Right cardiac atrium (tissue), 5 donors: Measurements from ENCODE around the gene NGFR. TPM values are rescaled to one million over a fixed set of nuclear protein-coding genes. Genes with fewer than 3 reads are reported as not detected.

Source experiments
- ATAC-seq, 2 donors: fragments of 200-7000 bp; cut with Tn5 transposase; one replicate each; pipeline versions ENCODE4 v1.8.0 to v1.9.1; 2020; ENCODE audit warnings: moderate library complexity in 2 of 2, mild to moderate bottlenecking in 1 of 2
- DNase-seq, 3 donors: peaks; one replicate each; pipeline ENCODE4 v3.0.0-alpha.2; 2020
- H3K27ac ChIP-seq: one replicate; pipeline ENCODE4 v1.5.1; 2013; ENCODE audit warnings: mild to moderate bottlenecking, low read length, control low read depth, moderate library complexity
- H3K27me3 ChIP-seq: one replicate; pipeline ENCODE4 v1.6.1; 2013; ENCODE audit not compliant: control insufficient read depth, insufficient read depth
- H3K4me1 ChIP-seq: one replicate; pipeline ENCODE4 v1.6.1; 2013; ENCODE audit warnings: low read length; ENCODE audit not compliant: control insufficient read depth, insufficient read depth
- H3K4me3 ChIP-seq: one replicate; pipeline ENCODE4 v1.5.1; 2013; ENCODE audit warnings: low read length, control low read depth
- H3K9me3 ChIP-seq: one replicate; pipeline ENCODE4 v1.6.1; 2013; ENCODE audit warnings: low read length; ENCODE audit not compliant: control insufficient read depth
- WGBS: extraction: QIAGEN DNeasy Blood & Tissue Kit; methylation state at CpG from one replicate; pipeline ENCODE4 v1.1.7; 2013; 5-methylcytosine and 5-hydroxymethylcytosine counted together
- intact Hi-C, 4 donors: fragments of 100-400 bp; cut with DNase I; formaldehyde crosslinking; loops; one replicate each; pipeline versions ENCODE4 v1.11.0 to v1.14.0; 2022 to 2023
- polyA plus RNA-seq: library from polyadenylated mRNA; stranded (reverse); fragments of 200-250 nt; gene quantifications from one replicate; pipeline ENCODE4 v1.2.3, GENCODE V29; 2013
- total RNA-seq, 4 donors: library from RNA; stranded (reverse); fragmentation: NEBNext Ultra II Directional; extraction: Animal tissue kit (Norgen Biotek cat#: 25700); gene quantifications; one replicate each; pipeline ENCODE4 v1.2.1, GENCODE V29; 2021
- donor health status: healthy with polysubstance abuse.
- donor health status: DM: no; HTN: yes; CAD: no.
- donor health status: DM: no; HTN: no; CAD: no.
- donor health status: DM: no; HTN: yes; CAD: no; lungs with severe emphysema.
- donor health status: DM: yes; HTN: yes; CAD: no.

Gene NGFR
- total and polyA plus RNA-seq, 5 donors, result 16.5 to 39.8 (median 25.3) TPM

- peak in 1 of 3 donors; percentile 39 for DNase-seq
- ATAC-seq, result no peak
- Histone ChIP-seq H3K4me1 (no peaks in the 10 kb centered on the region), H3K9me3 (no peaks in the 10 kb centered on the region), H3K4me3 (no peak overlapping the region), H3K27ac (no peak overlapping the region), H3K27me3 (no peaks in the 10 kb centered on the region)
- 21% methylated on average over 13 of the region's 13 CpGs for whole genome bisulfite sequencing
- intact Hi-C loops, result no loop called here
These were observed 9.0 kb upstream of the NGFR start for GRCh38 chr17:49486012-49486641.

GRCh38 chr17:49487183-49487582 lies 7.9 kb upstream of the NGFR start:
- intact Hi-C loops, result no loop called here
- WGBS, result 74% methylated on average over 8 of the region's 8 CpGs
- no peak for ATAC-seq
- H3K4me1 ChIP-seq, result no peaks in the 10 kb centered on the region
- H3K9me3 ChIP-seq, result no peaks in the 10 kb centered on the region
- peak in 1 of 3 donors; percentile 11 for DNase-seq
- H3K27me3 ChIP-seq, result no peaks in the 10 kb centered on the region
- no peak overlapping the region for H3K27ac ChIP-seq
- H3K4me3 ChIP-seq, result no peak overlapping the region

GRCh38 chr17:49488612-49489011 lies 6.5 kb upstream of the NGFR start:
- WGBS, result 33% methylated on average over 8 of the region's 8 CpGs
- intact Hi-C loops, result no loop called here
- no peaks in the 10 kb centered on the region for H3K9me3 ChIP-seq
- H3K27ac ChIP-seq, result no peak overlapping the region
- DNase-seq (peak in 1 of 3 donors; percentile 62), ATAC-seq (peak in 1 of 2 donors; percentile 51)
- no peaks in the 10 kb centered on the region for H3K4me1 ChIP-seq
- H3K27me3 ChIP-seq, result no peaks in the 10 kb centered on the region
- H3K4me3 ChIP-seq, result no peak overlapping the region

- Histone ChIP-seq H3K4me1 (no peaks in the 10 kb centered on the region), H3K9me3 (no peaks in the 10 kb centered on the region), H3K27me3 (no peaks in the 10 kb centered on the region), H3K27ac (no peak overlapping the region), H3K4me3 (no peak overlapping the region)
- intact Hi-C loops, result no loop called here
- WGBS, result 92% methylated on average over 4 of the region's 4 CpGs
- ATAC-seq (no peak), DNase-seq (peak in 1 of 3 donors; percentile 11)
These were observed 5.7 kb upstream of the NGFR start for GRCh38 chr17:49489348-49489747.

- intact Hi-C loops, result loop anchor here in 2 of 4 donors (10.0 kb wide), 2 partner anchors 55 to 65 kb away; no protein-coding TSS in a partner anchor
- WGBS, result 86% methylated on average over 6 of the region's 6 CpGs
- Histone ChIP-seq H3K4me3 (no peak overlapping the region), H3K27me3 (no peaks in the 10 kb centered on the region), H3K4me1 (no peaks in the 10 kb centered on the region), H3K9me3 (no peaks in the 10 kb centered on the region), H3K27ac (no peak overlapping the region)
- ATAC-seq (no peak), DNase-seq (peak in 1 of 3 donors; percentile 23)
These were observed 4.8 kb upstream of the NGFR start for GRCh38 chr17:49490276-49490675.

- Histone ChIP-seq H3K9me3 (no peaks in the 10 kb centered on the region), H3K27me3 (no peaks in the 10 kb centered on the region), H3K27ac (no peak overlapping the region), H3K4me3 (no peak overlapping the region), H3K4me1 (no peaks in the 10 kb centered on the region)
- ATAC-seq (no peak), DNase-seq (peak in 1 of 3 donors; percentile 11)
- 55% methylated on average over 5 of the region's 5 CpGs for WGBS
- intact Hi-C loops, result loop anchor here in 2 of 4 donors (10.0 kb wide), 2 partner anchors 56 to 64 kb away; no protein-coding TSS in a partner anchor
These were observed 3.8 kb upstream of the NGFR start for GRCh38 chr17:49491192-49491769.

- ATAC-seq (no peak), DNase-seq (no peak)
- H3K27ac ChIP-seq, result no peak overlapping the region
- H3K27me3 ChIP-seq, result no peaks in the 10 kb centered on the region
- no peaks in the 10 kb centered on the region for H3K9me3 ChIP-seq
- H3K4me1 ChIP-seq, result no peaks in the 10 kb centered on the region
- peak overlapping the region; percentile 36 for H3K4me3 ChIP-seq
- WGBS, result 49% methylated on average over 17 of the region's 17 CpGs
- intact Hi-C loops, result loop anchor here in 2 of 4 donors (2.0 to 10.0 kb wide), 3 partner anchors 60 kb away; no protein-coding TSS in a partner anchor
These were observed 601 bp upstream of the NGFR start for GRCh38 chr17:49494399-49494985.

- intact Hi-C loops, result loop anchor here (2.0 to 10.0 kb wide), 6 partner anchors 51 to 61 kb away; no protein-coding TSS in a partner anchor
- DNase-seq (peak in 2 of 3 donors; percentile 67 to 76), ATAC-seq (peak; percentile 3 to 5)
- no peak overlapping the region for H3K27ac ChIP-seq
- peak overlapping the region; percentile 36 for H3K4me3 ChIP-seq
- H3K9me3 ChIP-seq, result no peaks in the 10 kb centered on the region
- H3K4me1 ChIP-seq, result no peaks in the 10 kb centered on the region
- H3K27me3 ChIP-seq, result no peaks in the 10 kb centered on the region
- 2% methylated on average over 22 of the region's 22 CpGs for WGBS
These were observed 719 bp downstream of the NGFR start for GRCh38 chr17:49495842-49496182.

GRCh38 chr17:49496183-49496866 lies 1.2 kb downstream of the NGFR start:
- DNase-seq, result peak; percentile 80 to 96 (median 94)
- ATAC-seq, result peak; percentile 80 to 86
- no peaks in the 10 kb centered on the region for H3K27me3 ChIP-seq
- intact Hi-C loops, result loop anchor here (5.0 to 10.0 kb wide), 5 partner anchors 51 to 62 kb away; no protein-coding TSS in a partner anchor
- WGBS, result under 1% methylated on average over 85 of the region's 85 CpGs
- H3K4me1 ChIP-seq, result no peaks in the 10 kb centered on the region
- no peaks in the 10 kb centered on the region for H3K9me3 ChIP-seq
- H3K4me3 ChIP-seq, result peak overlapping the region; percentile 36
- H3K27ac ChIP-seq, result no peak overlapping the region

GRCh38 chr17:49496867-49497147 lies 1.7 kb downstream of the NGFR start:
- H3K4me1 ChIP-seq, result no peaks in the 10 kb centered on the region
- H3K9me3 ChIP-seq, result no peaks in the 10 kb centered on the region
- intact Hi-C loops, result loop anchor here (5.0 to 10.0 kb wide), 5 partner anchors 50 to 62 kb away; no protein-coding TSS in a partner anchor
- H3K27ac ChIP-seq, result no peak overlapping the region
- peak overlapping the region; percentile 36 for H3K4me3 ChIP-seq
- no peaks in the 10 kb centered on the region for H3K27me3 ChIP-seq
- ATAC-seq (no peak), DNase-seq (no peak)
- WGBS, result 2% methylated on average over 13 of the region's 13 CpGs
